Measurements from ENCODE around the gene BTBD2. TPM values are rescaled to one million over a fixed set of nuclear protein-coding genes. Genes with fewer than 3 reads are reported as not detected.

BTBD2 gene
- total and polyA plus RNA-seq, 7 donors: 30.1 to 68.4 (median 56.3) TPM

GRCh38 chr19:2059422-2060201, 44.1 kb upstream of the BTBD2 start:
- ATAC-seq: peak; percentile 71 to 80 (median 71)
- 18 to 31% (median 22%) methylated on average over 21 to 24 of the region's 24 CpGs for WGBS, 3 donors
- peak overlapping the region; percentile 97 for H3K27ac ChIP-seq
- DNase-seq: peak; percentile 85 to 94
- H3K4me1 ChIP-seq: peaks cover 63% of the 10 kb centered on the region
- H3K9me3 ChIP-seq: no peaks in the 10 kb centered on the region
- TF ChIP-seq, protein P1, sequence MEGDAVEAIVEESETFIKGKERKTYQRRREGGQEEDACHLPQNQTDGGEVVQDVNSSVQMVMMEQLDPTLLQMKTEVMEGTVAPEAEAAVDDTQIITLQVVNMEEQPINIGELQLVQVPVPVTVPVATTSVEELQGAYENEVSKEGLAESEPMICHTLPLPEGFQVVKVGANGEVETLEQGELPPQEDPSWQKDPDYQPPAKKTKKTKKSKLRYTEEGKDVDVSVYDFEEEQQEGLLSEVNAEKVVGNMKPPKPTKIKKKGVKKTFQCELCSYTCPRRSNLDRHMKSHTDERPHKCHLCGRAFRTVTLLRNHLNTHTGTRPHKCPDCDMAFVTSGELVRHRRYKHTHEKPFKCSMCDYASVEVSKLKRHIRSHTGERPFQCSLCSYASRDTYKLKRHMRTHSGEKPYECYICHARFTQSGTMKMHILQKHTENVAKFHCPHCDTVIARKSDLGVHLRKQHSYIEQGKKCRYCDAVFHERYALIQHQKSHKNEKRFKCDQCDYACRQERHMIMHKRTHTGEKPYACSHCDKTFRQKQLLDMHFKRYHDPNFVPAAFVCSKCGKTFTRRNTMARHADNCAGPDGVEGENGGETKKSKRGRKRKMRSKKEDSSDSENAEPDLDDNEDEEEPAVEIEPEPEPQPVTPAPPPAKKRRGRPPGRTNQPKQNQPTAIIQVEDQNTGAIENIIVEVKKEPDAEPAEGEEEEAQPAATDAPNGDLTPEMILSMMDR (IDR thresholded peaks at IDR 0.05): no peak
- peak overlapping the region; percentile 79 for H3K4me3 ChIP-seq
- H3K36me3 ChIP-seq (ENCODE audit: insufficient read depth in 1 of 2, low read depth in 1 of 2): no peaks in the 10 kb centered on the region
- intact Hi-C loops (cut with DNase I): no loop called here
- H3K27me3 ChIP-seq (ENCODE audit: insufficient read depth in 3 of 3, low read length in 2 of 3): no peaks in the 10 kb centered on the region

- Histone ChIP-seq H3K9me3 (no peaks in the 10 kb centered on the region), H3K36me3 (ENCODE audit: insufficient read depth in 1 of 2, low read depth in 1 of 2) (no peaks in the 10 kb centered on the region), H3K4me1 (peaks cover 57% of the 10 kb centered on the region), H3K27ac (peak overlapping the region; percentile 97), H3K27me3 (ENCODE audit: insufficient read depth in 3 of 3, low read length in 2 of 3) (no peaks in the 10 kb centered on the region), H3K4me3 (peak overlapping the region; percentile 79)
- TF ChIP-seq, protein P1 (IDR thresholded peaks at IDR 0.05): no peak
- ATAC-seq (no peak), DNase-seq (peak in 1 of 2 donors; percentile 47)
- intact Hi-C loops (cut with DNase I): no loop called here
- 85 to 88% (median 88%) methylated on average over 27 of the region's 27 CpGs for WGBS, 3 donors
These were observed 43.3 kb upstream of the BTBD2 start for GRCh38 chr19:2058570-2059421.

GRCh38 chr19:2057484-2058469, 42.3 kb upstream of the BTBD2 start:
- Histone ChIP-seq H3K9me3 (no peaks in the 10 kb centered on the region), H3K4me1 (peaks cover 49% of the 10 kb centered on the region), H3K36me3 (ENCODE audit: insufficient read depth in 1 of 2, low read depth in 1 of 2) (no peaks in the 10 kb centered on the region), H3K27ac (peak overlapping the region; percentile 97), H3K27me3 (ENCODE audit: insufficient read depth in 3 of 3, low read length in 2 of 3) (no peaks in the 10 kb centered on the region), H3K4me3 (no peak overlapping the region)
- intact Hi-C loops (cut with DNase I): no loop called here
- ATAC-seq (no peak), DNase-seq (peak in 1 of 2 donors; percentile 62)
- 83 to 86% (median 85%) methylated on average over 22 to 23 of the region's 23 CpGs for WGBS, 3 donors
- TF ChIP-seq, protein P1 (IDR thresholded peaks at IDR 0.05): no peak

DNA sequence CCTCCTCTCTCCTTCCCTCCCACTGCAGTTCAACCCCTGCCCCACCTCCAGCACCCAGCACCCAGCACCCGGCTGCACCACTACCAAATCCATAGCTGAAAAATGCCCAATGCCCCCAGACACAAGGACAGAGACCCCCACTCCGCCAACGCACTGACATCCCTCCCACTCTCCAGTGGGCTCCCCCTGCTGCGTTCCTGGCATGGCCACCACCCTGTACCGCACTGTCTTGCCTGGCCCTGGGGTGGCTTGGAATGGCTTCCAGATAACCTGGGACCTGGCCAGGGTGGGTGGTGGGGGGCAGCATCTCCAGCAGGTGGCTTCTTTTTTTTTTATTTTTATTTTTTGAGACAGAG, 41.3 kb upstream of the BTBD2 start:
- no peaks in the 10 kb centered on the region for H3K9me3 ChIP-seq
- no peaks in the 10 kb centered on the region for H3K36me3 ChIP-seq (ENCODE audit: insufficient read depth in 1 of 2, low read depth in 1 of 2)
- TF ChIP-seq, protein P1 (IDR thresholded peaks at IDR 0.05): no peak
- DNase-seq: peak in 1 of 2 donors; percentile 54
- H3K4me3 ChIP-seq: no peak overlapping the region
- WGBS, 3 donors: 43 to 52% (median 46%) methylated on average over 5 of the region's 5 CpGs
- H3K4me1 ChIP-seq: peaks cover 40% of the 10 kb centered on the region
- H3K27ac ChIP-seq: peak overlapping the region; percentile 97
- H3K27me3 ChIP-seq (ENCODE audit: insufficient read depth in 3 of 3, low read length in 2 of 3): no peaks in the 10 kb centered on the region
- ATAC-seq: no peak
- intact Hi-C loops (cut with DNase I): no loop called here

All from psoas muscle (tissue), 8 donors.